AG10803 (cell line): ENCODE results near the gene ZFYVE1.

Experiments
- DNase-seq: peaks from one replicate; pipeline ENCODE4 v3.0.0; 2010; ENCODE audit warnings: low read depth
- H3K4me3 ChIP-seq: 2 replicates; pipeline ENCODE4 v1.5.1; 2011; ENCODE audit warnings: mild to moderate bottlenecking, low read length, control low read depth
- CTCF ChIP-seq: conservative IDR thresholded peaks from 2 replicates; pipeline ENCODE4 v1.5.1; 2011; ENCODE audit warnings: mild to moderate bottlenecking, low read length, control low read depth, inconsistent platforms

The ZFYVE1 gene

GRCh38 chr14:72982146-72982708 is 44.7 kb downstream of the ZFYVE1 start:
- DNase-seq, result peak; percentile 43
- no peak overlapping the region for H3K4me3 ChIP-seq
- TF ChIP-seq CTCF, result no peak

- H3K4me3 ChIP-seq, result no peak overlapping the region
- DNase-seq, result no peak
- no peak for TF ChIP-seq CTCF
Observed at GRCh38 chr14:72980863-72981262, 46.0 kb downstream of the ZFYVE1 start.

- H3K4me3 ChIP-seq, result no peak overlapping the region
- no peak for TF ChIP-seq CTCF
- no peak for DNase-seq
Observed at GRCh38 chr14:72978856-72979255, 48.0 kb downstream of the ZFYVE1 start.

- no peak overlapping the region for H3K4me3 ChIP-seq
- DNase-seq, result no peak
- TF ChIP-seq CTCF, result no peak
Observed at GRCh38 chr14:72975770-72976169, 51.1 kb downstream of the ZFYVE1 start.

GRCh38 chr14:72974661-72975060 is 52.2 kb downstream of the ZFYVE1 start:
- no peak for DNase-seq

GRCh38 chr14:72970824-72971434 is 56.0 kb downstream of the ZFYVE1 start:
- H3K4me3 ChIP-seq, result no peak overlapping the region
- no peak for DNase-seq
- no peak for TF ChIP-seq CTCF

More at GRCh38 chr14:72974661-72975060, 52.2 kb downstream of the ZFYVE1 start:
- TF ChIP-seq CTCF, result no peak
- H3K4me3 ChIP-seq, result no peak overlapping the region

GRCh38 chr14:72970058-72970630 is 56.8 kb downstream of the ZFYVE1 start:
- TF ChIP-seq CTCF, result no peak
- no peak overlapping the region for H3K4me3 ChIP-seq
- DNase-seq, result no peak
